GM19328 (cell line): ENCODE results near the gene GMDS.

Experiments
- ATAC-seq: cut with Tn5 transposase; IDR thresholded peaks from one replicate; pipeline ENCODE4 v1.9.1; 2021; ENCODE audit warnings: mild to moderate bottlenecking, moderate library complexity; ENCODE audit not compliant: unreplicated experiment

GMDS gene

GRCh38 chr6:1622220-1622850 is 623.1 kb downstream of the GMDS start:
- no peak for ATAC-seq

DNA sequence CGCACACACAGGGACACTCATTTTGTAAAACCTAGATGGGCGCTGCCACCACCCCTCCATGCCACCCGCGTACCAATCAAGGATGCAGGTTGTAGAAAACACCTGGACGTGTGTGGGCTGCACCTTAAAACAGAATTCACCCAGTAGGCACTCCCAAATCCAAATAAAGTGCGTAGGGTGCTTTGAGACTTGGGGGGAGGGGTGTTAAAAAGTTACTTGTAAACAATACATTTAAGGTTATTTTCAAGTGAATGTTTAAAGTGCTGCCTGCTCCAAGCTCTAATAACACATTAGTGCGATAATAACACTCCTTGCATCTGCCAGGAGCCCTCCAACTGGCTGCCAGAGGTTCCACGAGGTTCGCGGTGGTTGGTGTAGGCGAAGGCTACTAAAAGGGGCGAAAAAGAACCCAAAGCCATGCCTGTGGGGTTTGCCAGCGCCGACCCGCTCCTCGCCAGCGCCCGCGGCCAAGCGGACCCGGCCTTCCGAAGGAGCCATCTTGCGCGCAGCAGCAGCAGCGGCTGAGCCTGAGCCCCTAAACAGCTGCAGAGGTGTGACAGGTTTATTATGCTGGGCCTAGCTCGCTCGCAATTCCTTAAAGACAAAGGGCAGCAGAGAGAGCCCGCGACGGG is 624.2 kb downstream of the GMDS start:
- ATAC-seq: no peak

GRCh38 chr6:1620504-1621069 is 624.8 kb downstream of the GMDS start:
- ATAC-seq: no peak

GRCh38 chr6:1619673-1620503 is 625.5 kb downstream of the GMDS start:
- ATAC-seq: no peak

- ATAC-seq: no peak
Observed at GRCh38 chr6:1619098-1619672, 626.2 kb downstream of the GMDS start.

DNA sequence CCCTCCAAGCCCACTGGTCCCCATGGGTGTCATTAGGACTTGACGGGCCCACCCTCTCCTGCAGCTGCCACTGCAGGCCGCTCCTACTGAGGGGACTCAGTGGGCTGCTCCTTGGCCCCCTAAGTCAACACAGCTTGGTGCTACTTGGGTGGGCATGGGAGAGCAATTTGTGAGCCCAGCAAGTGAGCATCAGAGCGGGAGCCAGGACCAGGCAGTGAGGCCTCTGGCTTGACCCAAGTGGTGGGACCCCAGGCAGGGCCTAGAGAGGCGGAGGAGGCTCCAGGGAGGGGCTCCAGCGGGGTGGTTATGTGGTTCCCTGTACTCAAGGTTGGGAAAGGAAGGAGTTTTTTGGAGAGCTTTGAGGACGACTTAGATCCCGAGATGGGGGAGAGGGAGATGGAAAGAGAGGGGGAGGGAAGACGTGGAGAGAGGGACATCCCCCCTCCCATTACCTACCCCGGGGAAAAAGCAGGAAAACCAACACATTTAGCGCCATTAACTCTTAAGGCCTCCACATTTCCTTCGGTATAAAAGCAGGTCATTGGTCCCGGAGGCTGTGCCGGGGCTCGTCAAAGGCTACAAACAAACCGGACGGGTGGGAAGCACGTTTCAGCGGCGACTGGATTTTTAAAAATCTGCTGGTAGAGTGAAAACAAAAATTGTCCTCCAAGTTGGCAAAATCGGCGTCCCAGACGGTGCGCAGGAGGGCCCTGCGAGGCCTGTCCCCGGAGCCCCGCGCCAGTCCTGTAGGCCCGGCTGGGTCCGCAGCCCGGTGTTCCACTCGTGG is 626.9 kb downstream of the GMDS start:
- ATAC-seq: no peak

GRCh38 chr6:1617466-1618310 is 627.7 kb downstream of the GMDS start:
- no peak for ATAC-seq

GRCh38 chr6:1616701-1617463 is 628.5 kb downstream of the GMDS start:
- ATAC-seq: no peak

DNA sequence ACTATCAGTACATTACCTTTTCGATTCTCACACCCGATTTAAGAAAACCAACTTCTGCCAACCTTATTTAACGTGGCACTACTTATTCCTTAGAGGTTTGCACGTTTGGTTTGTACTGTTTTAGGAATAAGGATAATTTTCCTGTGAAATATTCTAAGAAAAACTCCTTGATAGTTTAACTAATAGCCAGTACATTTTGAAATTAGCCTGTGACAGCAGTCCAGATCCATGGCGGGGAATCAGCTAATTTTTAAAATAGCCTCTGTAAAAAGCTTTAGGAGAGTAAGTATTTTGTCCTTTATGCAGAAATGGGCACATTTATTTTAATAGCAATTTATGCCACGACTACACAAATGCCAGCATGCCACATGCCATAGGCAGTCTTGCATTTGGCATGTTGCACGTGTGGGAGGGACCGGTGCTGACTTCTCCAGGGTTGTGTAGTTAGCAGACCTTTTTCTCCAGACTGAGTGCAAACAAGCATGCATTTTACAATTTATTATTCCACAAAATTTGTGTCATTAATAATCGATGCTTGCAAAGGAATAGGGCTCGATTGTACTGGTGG is 629.5 kb downstream of the GMDS start:
- ATAC-seq: no peak

- ATAC-seq: no peak
Observed at GRCh38 chr6:1615151-1615852, 630.1 kb downstream of the GMDS start.

DNA sequence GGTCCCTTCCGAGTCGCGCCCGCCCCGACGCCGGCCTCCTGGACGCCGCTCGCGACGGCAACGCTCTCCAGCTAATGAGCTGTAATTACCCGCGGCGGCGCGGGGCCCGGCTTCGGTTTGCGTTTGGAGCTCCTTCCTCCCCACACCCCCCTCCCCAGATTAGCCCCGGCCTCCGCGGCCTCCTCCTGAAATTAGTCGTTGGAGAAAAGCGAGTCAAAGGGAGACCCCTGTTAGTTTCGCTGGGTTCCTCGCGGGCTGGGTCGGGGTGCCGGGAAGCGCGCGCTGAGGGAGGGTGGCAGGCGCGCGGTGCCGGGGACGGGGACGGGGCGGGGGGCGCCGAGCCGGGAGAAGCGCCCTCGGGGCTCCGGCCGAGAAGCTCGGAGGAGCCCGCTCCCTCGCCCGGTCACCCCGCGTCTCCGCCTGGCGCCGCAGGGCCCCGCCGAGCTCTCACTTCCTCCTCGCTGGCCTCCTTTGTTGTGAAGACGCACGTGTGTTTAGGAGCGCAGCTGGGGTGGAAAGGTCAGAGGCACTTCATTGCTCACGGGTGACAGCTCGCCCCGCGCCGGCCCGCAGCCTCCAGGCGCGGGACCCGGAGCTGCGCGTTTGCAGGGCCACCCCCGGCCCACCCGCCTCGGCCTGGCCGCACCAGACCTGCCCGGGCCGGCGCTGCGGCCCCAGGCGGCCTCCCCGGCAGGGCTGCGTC is 630.8 kb downstream of the GMDS start:
- ATAC-seq: no peak

DNA sequence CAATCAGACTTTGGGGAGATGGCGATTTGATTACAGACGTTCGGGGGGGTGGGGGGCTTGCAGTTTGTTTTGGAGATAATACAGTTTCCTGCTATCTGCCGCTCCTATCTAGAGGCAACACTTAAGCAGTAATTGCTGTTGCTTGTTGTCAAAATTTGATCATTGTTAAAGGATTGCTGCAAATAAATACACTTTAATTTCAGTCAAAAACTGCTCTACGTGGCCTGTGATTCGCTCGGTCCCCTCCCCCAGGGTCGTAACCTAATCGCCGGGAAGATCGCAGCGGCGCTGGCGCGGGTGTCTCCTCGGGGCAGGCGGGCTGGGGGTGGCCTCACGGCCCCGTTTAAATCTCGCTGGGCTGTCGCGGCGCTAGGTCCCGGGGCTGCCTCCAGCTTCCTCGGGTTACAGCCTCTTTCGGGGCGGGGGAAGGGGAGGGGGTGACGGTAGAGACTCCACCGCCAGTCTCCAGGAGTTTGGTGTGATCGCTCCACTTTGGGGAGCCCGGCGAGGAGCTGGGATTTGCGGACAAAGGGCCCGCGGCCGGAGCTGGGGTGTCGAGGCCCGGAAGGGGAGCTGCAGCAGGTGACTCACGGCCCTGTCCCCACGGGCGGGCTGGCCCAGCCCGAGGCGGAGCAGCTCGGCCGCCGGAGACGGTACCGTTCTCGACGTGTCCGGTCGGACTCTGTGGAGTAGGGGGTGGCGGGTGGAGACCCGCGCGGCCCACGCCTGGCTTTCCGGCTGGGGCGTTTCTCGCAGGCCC is 631.5 kb downstream of the GMDS start:
- no peak for ATAC-seq

GRCh38 chr6:1613346-1613687 is 632.1 kb downstream of the GMDS start:
- ATAC-seq: no peak

DNA sequence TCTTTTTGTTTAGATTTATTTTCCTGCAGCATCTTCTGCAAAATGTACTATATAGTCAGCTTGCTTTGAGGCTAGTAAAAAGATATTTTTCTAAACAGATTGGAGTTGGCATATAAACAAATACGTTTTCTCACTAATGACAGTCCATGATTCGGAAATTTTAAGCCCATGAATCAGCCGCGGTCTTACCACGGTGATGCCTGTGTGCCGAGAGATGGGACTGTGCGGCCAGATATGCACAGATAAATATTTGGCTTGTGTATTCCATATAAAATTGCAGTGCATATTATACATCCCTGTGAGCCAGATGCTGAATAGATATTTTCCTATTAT is 632.5 kb downstream of the GMDS start:
- no peak for ATAC-seq

GRCh38 chr6:1612299-1612973 is 633.0 kb downstream of the GMDS start:
- no peak for ATAC-seq

- ATAC-seq: no peak
Observed at GRCh38 chr6:1611572-1612298, 633.7 kb downstream of the GMDS start.
